GM12878 (cell line): Measurements from ENCODE around the gene IL17RA. TPM values are rescaled to one million over a fixed set of nuclear protein-coding genes. Genes with fewer than 3 reads are reported as not detected.
A peak's percentile ranks its signal among the peaks of the same experiment; 100 is the strongest.

Experiments
- ATAC-seq: fragments of 200-7000 bp; cut with Tn5 transposase; 3 replicates; pipeline ENCODE4 v1.9.1; 2020; ENCODE audit warnings: mild to moderate bottlenecking, moderate library complexity
- BruUV-seq: library from RNA; stranded (reverse); fragments of 400-500 nt; replicated peaks from 2 replicates; lab custom pipeline; 2021; lab: Mats Ljungman, UMichigan
- CTCF ChIA-PET: fragments of 300-600 bp; sonication (Branson Sonifier 250); formaldehyde crosslinking; extraction: SDS; loops from one replicate; lab custom pipeline; 2021; ENCODE audit warnings: inconsistent platforms; lab: Yijun Ruan, JAX
- POLR2A ChIA-PET: fragments of 350-600 bp; formaldehyde crosslinking; extraction: SDS; loops from one replicate; lab custom pipeline; 2021; ENCODE audit warnings: inconsistent platforms; lab: Charles Lee
- RAD21 ChIA-PET: fragments of 300-600 bp; sonication (Branson Sonifier 250); formaldehyde crosslinking; loops from one replicate; lab custom pipeline; 2023; ENCODE audit warnings: antibody characterized with exemption; ENCODE audit not compliant: unreplicated experiment; lab: Charles Lee
- SMC1A ChIA-PET: fragments of 300-600 bp; sonication (Branson Sonifier 250); formaldehyde crosslinking; loops from one replicate; lab custom pipeline; 2023; ENCODE audit not compliant: unreplicated experiment, uncharacterized antibody; lab: Charles Lee
- DNase-seq: peaks from one replicate; pipeline ENCODE4 v3.0.0-alpha.2; 2011; ENCODE audit warnings: low read depth, low spot score
- FAIRE-seq: peaks from 3 replicates; lab custom pipeline; 2011; peaks lifted over from hg19 to GRCh38; lab: Jason Lieb, UNC
- H2AFZ ChIP-seq: 2 replicates; pipeline ENCODE4 v1.6.0; 2011; ENCODE audit warnings: low read depth, low read length, control low read depth; ENCODE audit not compliant: control insufficient read depth
- H3K27ac ChIP-seq: 2 replicates; pipeline ENCODE4 v1.5.1; 2011; ENCODE audit warnings: control low read depth; ENCODE audit not compliant: control insufficient read depth, insufficient read depth
- H3K27me3 ChIP-seq, 2 experiments: replicated peaks in 1 of 2; 2 replicates each; pipeline versions ENCODE4 v1.6.0 to v1.6.1; 2011; ENCODE audit warnings: low read length in 1 of 2; ENCODE audit not compliant: control insufficient read depth in 2 of 2, insufficient read depth in 2 of 2
- H3K36me3 ChIP-seq, 2 experiments: 2 replicates each; pipeline ENCODE4 v1.5.1; 2011; ENCODE audit warnings: low read length in 1 of 2; ENCODE audit not compliant: control insufficient read depth in 2 of 2, insufficient read depth in 2 of 2
- H3K4me1 ChIP-seq: 2 replicates; pipeline ENCODE4 v1.6.1; 2011; ENCODE audit warnings: mild to moderate bottlenecking, low read length, moderate library complexity, mixed read lengths; ENCODE audit not compliant: control insufficient read depth, insufficient read depth
- H3K4me2 ChIP-seq: 2 replicates; pipeline ENCODE4 v1.6.0; 2011; ENCODE audit warnings: control low read depth; ENCODE audit not compliant: control insufficient read depth, insufficient read depth
- H3K4me3 ChIP-seq: fragments of 200-600 bp; sonication (generic); 2 replicates; pipeline ENCODE4 v1.5.1; 2016
- H3K79me2 ChIP-seq: 2 replicates; pipeline ENCODE4 v1.6.0; 2011; ENCODE audit warnings: low read length; ENCODE audit not compliant: control insufficient read depth, insufficient read depth
- H3K9ac ChIP-seq: 2 replicates; pipeline ENCODE4 v1.8.0; 2011; ENCODE audit warnings: low read length, control low read depth, mixed read lengths; ENCODE audit not compliant: control insufficient read depth, insufficient read depth
- H3K9me3 ChIP-seq: replicated peaks from 3 replicates; pipeline ENCODE4 v1.5.1; 2011; ENCODE audit warnings: mild to moderate bottlenecking, low read length; ENCODE audit not compliant: control insufficient read depth, insufficient read depth
- H4K20me1 ChIP-seq: 2 replicates; pipeline ENCODE4 v1.6.0; 2011; ENCODE audit not compliant: control insufficient read depth, insufficient read depth
- CBX3 ChIP-seq: fragments of 200-600 bp; sonication (generic); IDR thresholded peaks from 2 replicates; pipeline ENCODE4 v1.6.1; 2016; ENCODE audit warnings: low read depth, borderline replicate concordance
- CREB1 ChIP-seq: IDR thresholded peaks from 2 replicates; pipeline ENCODE4 v1.6.1; 2012; ENCODE audit warnings: low read depth, mild to moderate bottlenecking, inconsistent platforms
- MYC ChIP-seq: IDR thresholded peaks from 2 replicates; pipeline ENCODE4 v1.6.1; 2011; ENCODE audit warnings: mild to moderate bottlenecking, low read length, moderate library complexity, inconsistent platforms; ENCODE audit not compliant: insufficient read depth, insufficient replicate concordance, insufficient read length, severe bottlenecking
- NR2C2 ChIP-seq: IDR thresholded peaks from 2 replicates; pipeline ENCODE4 v1.6.1; 2011; ENCODE audit warnings: borderline replicate concordance, low read depth; ENCODE audit not compliant: control insufficient read depth, insufficient read length
- PAX5 ChIP-seq: IDR thresholded peaks from 2 replicates; pipeline ENCODE4 v1.6.1; 2011; ENCODE audit warnings: low read depth, low read length, borderline replicate concordance
- POU2F2 ChIP-seq: IDR thresholded peaks from 3 replicates; pipeline ENCODE4 v1.6.1; 2011; ENCODE audit warnings: low read depth, mild to moderate bottlenecking, low read length, borderline replicate concordance
- TCF12 ChIP-seq: IDR thresholded peaks from 2 replicates; pipeline ENCODE4 v1.6.1; 2011; ENCODE audit warnings: low read depth, mild to moderate bottlenecking, low read length
- ZSCAN29 ChIP-seq: fragments of 450-650 bp; IDR thresholded peaks from 2 replicates; pipeline ENCODE4 v1.6.1; 2017; ENCODE audit warnings: mild to moderate bottlenecking, moderate library complexity
- WGBS: methylation state at CpG from one replicate; pipeline ENCODE4 v1.1.6; 2016; ENCODE audit warnings: low lambda C conversion rate; ENCODE audit not compliant: insufficient replicate concordance, insufficient coverage; ENCODE audit errors: missing lambda C conversion rate; 5-methylcytosine and 5-hydroxymethylcytosine counted together
- in situ Hi-C: fragments of 300-500 bp; cut with MboI; formaldehyde crosslinking; loops from 9 replicates; pipeline ENCODE4 v1.14.3; 2018; ENCODE audit warnings: mixed read lengths
- intact Hi-C: fragments of 100-400 bp; cut with micrococcal nuclease; formaldehyde crosslinking; loops from one replicate; pipeline ENCODE4 v1.14.2; 2022; ENCODE audit not compliant: unreplicated experiment
- polyA plus RNA-seq, 11 experiments: library from polyadenylated mRNA; depleted of rRNA in 4 of 11; unstranded in 6 of 11; stranded (reverse) in 5 of 11; fragments of >200 nt; fragmentation: Nextera tagmentation in 4 of 11; fragmentation: Illumina TruSeq in 1 of 11; extraction: Ambion mirVana in 4 of 11; extraction: Trizol in 1 of 11; gene quantifications; 1 replicate in 1 of 11; 2 replicates in 10 of 11; pipeline versions ENCODE4 v1.2.1 to v1.2.3, GENCODE V29; 2011 to 2016; ENCODE audit warnings: inconsistent platforms in 2 of 11, missing spikeins in 2 of 11, low read depth in 1 of 11
- total RNA-seq, 4 experiments: library from RNA; depleted of rRNA in 3 of 4; stranded (reverse); fragments of >200 nt in 3 of 4; fragmentation: Illumina TruSeq in 1 of 4; extraction: Trizol in 1 of 4; gene quantifications; 2 replicates each; pipeline versions ENCODE4 v1.2.1 to v1.2.3, GENCODE V29; 2013 to 2021
- TF ChIP-seq, protein P1 (sequence below): fragments of 450-650 bp; IDR thresholded peaks from 2 replicates; pipeline ENCODE4 v1.6.1; 2017; ENCODE audit warnings: mild to moderate bottlenecking, low read depth, inconsistent platforms; ENCODE audit not compliant: poor library complexity, severe bottlenecking
- TF ChIP-seq, protein P2 (sequence below), 3 experiments: IDR thresholded peaks in 2 of 3; conservative IDR thresholded peaks in 1 of 3; 2 replicates each; pipeline ENCODE4 v1.5.1; 2011; ENCODE audit warnings: low read depth in 3 of 3, low read length in 3 of 3, mild to moderate bottlenecking in 3 of 3, control low read depth in 2 of 3, moderate library complexity in 2 of 3, inconsistent platforms in 1 of 3, mixed read lengths in 1 of 3; ENCODE audit not compliant: control insufficient read depth in 2 of 3, insufficient read depth in 1 of 3; ENCODE audit errors: extremely low read depth in 1 of 3

Gene IL17RA
- total and polyA plus RNA-seq, 10 of the 15 experiments (the other 5 are each of a cell fraction or from before 2014, with no cell fraction given) = 0.71 to 10.2 (median 4.2) TPM

DNA sequence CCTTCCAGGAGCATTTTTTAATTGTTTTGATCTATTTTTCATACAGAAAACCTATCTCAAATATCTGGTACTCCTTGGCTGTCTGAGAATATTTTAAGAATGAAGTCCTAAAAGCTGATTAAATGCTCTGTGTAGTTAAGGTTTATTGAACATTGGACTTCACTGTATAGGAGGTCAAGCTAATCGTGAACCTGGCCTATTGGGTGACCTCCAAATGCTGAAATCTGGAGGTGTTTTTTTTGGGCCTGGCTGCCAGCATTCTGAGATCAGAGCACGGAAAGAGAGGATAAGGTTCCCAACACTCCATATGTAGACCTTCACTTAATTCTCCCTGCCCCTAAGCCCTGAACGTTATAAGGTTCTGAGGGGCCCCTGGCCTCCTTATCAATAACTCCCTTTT lies 8.3 kb downstream of the IL17RA start (continued):
- TF ChIP-seq, protein P1, sequence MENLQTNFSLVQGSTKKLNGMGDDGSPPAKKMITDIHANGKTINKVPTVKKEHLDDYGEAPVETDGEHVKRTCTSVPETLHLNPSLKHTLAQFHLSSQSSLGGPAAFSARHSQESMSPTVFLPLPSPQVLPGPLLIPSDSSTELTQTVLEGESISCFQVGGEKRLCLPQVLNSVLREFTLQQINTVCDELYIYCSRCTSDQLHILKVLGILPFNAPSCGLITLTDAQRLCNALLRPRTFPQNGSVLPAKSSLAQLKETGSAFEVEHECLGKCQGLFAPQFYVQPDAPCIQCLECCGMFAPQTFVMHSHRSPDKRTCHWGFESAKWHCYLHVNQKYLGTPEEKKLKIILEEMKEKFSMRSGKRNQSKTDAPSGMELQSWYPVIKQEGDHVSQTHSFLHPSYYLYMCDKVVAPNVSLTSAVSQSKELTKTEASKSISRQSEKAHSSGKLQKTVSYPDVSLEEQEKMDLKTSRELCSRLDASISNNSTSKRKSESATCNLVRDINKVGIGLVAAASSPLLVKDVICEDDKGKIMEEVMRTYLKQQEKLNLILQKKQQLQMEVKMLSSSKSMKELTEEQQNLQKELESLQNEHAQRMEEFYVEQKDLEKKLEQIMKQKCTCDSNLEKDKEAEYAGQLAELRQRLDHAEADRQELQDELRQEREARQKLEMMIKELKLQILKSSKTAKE = no peak
- no peak for TF ChIP-seq POU2F2
- TF ChIP-seq NR2C2 = no peak
- no peak for TF ChIP-seq TCF12
- no peak for TF ChIP-seq MYC
- no peak for TF ChIP-seq CREB1
- no peak for TF ChIP-seq PAX5
- no peak for TF ChIP-seq ZSCAN29

DNA sequence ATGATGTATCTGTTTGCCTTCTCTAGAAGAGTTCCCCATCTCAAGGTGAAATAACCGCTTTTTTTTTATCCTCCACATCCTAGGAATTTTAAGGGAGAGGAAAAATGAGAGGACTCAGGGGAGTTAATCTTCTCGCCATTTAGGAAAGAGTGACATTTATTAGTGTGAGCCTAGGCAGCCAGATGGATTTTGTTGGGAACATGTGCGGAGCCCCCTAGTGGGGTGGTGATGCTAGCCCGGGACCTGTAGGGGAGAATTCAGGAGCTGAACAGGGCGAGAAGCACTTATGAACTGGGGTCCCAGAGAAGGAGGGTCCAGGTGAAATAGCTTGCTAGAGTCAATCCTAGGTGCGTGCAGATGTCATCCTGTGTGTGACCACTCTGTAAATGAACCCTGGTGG lies 10.7 kb downstream of the IL17RA start:
- no peak overlapping the region for H3K9ac ChIP-seq
- POLR2A ChIA-PET = no interaction called here
- no TSS peak for BruUV-seq
- in situ Hi-C loops = no loop called here
- H3K79me2 ChIP-seq = no peaks in the 10 kb centered on the region; the same call in 1 of the 2 replicates
- FAIRE-seq = no peak
- peaks cover 19% of the 10 kb centered on the region for H3K4me1 ChIP-seq
- no peak overlapping the region for H2AFZ ChIP-seq
- H3K4me3 ChIP-seq = no peak overlapping the region
- H3K36me3 ChIP-seq = peaks cover 10 to 17% of the 10 kb centered on the region in 2 experiments; a peak in 3 of 4 replicates
- intact Hi-C loops = no loop called here
- RAD21 ChIA-PET = no interaction called here
- H4K20me1 ChIP-seq = peaks cover 6% of the 10 kb centered on the region
- no peaks in the 10 kb centered on the region for H3K9me3 ChIP-seq
- H3K27me3 ChIP-seq = no peaks in the 10 kb centered on the region
- no peak for DNase-seq
- H3K27ac ChIP-seq = no peak overlapping the region
- CTCF ChIA-PET = interaction anchor here (0.6 to 3.5 kb wide), 5 partner anchors 20 to 689 kb away, joined by 3 to 10 read pairs (median 3); no protein-coding TSS in a partner anchor
- no peak for ATAC-seq
- WGBS = over 99% methylated on average over 6 of the region's 6 CpGs
- TF ChIP-seq, protein P2, sequence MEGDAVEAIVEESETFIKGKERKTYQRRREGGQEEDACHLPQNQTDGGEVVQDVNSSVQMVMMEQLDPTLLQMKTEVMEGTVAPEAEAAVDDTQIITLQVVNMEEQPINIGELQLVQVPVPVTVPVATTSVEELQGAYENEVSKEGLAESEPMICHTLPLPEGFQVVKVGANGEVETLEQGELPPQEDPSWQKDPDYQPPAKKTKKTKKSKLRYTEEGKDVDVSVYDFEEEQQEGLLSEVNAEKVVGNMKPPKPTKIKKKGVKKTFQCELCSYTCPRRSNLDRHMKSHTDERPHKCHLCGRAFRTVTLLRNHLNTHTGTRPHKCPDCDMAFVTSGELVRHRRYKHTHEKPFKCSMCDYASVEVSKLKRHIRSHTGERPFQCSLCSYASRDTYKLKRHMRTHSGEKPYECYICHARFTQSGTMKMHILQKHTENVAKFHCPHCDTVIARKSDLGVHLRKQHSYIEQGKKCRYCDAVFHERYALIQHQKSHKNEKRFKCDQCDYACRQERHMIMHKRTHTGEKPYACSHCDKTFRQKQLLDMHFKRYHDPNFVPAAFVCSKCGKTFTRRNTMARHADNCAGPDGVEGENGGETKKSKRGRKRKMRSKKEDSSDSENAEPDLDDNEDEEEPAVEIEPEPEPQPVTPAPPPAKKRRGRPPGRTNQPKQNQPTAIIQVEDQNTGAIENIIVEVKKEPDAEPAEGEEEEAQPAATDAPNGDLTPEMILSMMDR (IDR thresholded peaks at IDR 0.05 in 2 of 3, conservative IDR thresholded peaks at IDR 0.05 in 1 of 3; ENCODE audit: control insufficient read depth in 2 of 3, extremely low read depth in 1 of 3, insufficient read depth in 1 of 3, low read depth in 3 of 3, low read length in 3 of 3) = peak in 2 of 3 experiments; percentile 22 to 25; a peak in 2 of 6 replicates
- no peak for TF ChIP-seq CBX3
- SMC1A ChIA-PET = interaction anchor here (1.4 to 2.1 kb wide), 3 partner anchors 21 to 179 kb away, joined by 5 to 6 read pairs (median 5); no protein-coding TSS in a partner anchor
- no peak overlapping the region for H3K4me2 ChIP-seq
